ENCODE measurements around the gene CLIP2.
"Not testable (repeated sequence)": the region's sequence is repeated elsewhere in the genome, so short reads cannot be mapped to it uniquely, and the experiment has no call there.

The CLIP2 gene

DNA sequence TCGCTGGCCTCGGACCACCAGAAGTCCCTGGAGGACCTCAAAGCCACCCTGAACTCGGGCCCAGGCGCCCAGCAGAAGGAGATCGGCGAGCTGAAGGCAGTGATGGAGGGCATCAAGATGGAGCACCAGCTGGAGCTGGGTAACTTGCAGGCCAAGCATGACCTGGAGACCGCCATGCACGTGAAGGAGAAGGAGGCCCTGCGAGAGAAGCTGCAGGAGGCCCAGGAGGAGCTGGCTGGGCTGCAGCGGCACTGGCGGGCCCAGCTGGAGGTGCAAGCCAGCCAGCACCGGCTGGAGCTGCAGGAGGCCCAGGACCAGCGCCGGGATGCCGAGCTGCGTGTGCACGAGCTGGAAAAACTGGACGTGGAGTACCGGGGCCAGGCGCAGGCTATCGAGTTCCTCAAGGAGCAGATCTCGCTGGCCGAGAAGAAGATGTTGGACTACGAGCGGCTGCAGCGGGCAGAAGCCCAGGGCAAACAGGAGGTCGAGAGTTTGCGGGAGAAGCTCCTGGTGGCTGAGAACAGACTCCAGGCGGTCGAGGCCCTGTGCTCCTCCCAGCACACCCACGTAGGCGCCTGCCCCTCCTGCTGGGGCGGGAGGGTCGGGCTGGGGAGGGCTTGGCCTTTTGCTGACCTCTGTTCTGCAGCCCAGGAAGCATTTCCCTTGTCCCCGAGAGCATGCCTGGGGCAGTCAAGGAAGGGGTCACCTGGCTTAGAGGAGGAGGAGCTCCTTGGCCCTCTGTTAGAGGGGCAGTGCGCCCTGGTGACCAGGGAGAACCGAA, 87.2 kb downstream of the CLIP2 start:
- DNase-seq: no peak

DNA sequence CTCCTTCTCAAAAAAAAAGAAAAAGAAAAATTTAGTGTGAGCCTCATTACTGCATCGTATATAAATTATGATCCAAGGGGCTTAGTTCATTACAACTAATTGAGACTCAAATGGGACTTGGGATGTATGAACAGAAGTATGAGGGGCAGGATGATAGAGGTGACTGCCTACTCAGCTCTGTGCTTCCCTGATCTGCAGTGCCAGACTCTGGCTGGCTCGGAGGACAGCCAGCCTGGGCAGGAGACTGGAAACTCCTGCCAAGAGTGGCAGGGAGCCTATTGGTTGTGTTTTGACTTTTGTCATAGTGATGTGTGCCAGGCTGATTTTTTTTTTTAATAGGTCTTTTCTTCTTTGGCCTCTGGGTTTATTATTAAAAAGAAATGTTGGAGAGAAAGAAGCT, 90.7 kb downstream of the CLIP2 start:
- DNase-seq: no peak

DNA sequence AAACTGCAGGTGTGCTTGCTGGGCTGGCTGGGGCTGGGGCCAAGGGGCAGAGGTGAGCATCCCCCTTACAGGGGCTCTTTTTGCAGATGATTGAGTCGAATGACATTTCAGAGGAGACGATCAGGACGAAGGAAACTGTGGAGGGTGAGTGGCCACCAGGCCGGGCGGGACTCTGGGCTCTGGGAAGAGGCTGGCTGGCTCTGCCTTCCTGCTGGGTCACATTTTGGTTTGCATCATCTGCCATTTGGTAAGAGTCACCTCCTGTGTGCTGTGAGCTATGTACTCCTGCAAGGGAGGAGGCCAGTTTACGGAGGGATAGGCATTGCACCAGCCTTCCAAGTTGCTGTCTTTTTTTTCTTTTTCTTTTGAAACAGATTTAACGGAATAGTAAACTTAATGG, 91.5 kb downstream of the CLIP2 start:
- no peak for DNase-seq

DNA sequence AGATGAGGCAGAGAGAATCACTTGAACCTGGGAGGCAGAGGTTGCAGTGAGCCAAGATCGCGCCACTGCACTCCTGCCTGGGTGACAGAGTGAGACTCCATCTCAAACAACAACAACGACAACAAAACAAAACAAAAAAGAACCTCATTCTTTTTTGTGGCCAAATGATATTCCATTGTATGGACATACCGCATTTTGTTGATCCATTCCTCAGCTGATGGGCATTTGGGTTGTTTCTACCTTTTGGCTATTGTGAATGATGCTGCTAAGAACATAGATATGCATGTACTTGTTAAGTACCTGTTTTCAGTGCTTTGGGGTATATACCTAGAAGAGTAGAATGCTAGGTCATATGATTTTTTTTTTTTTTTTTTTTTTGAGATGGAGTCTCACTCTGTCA, 94.9 kb downstream of the CLIP2 start:
- not testable (repeated sequence) for DNase-seq

DNA sequence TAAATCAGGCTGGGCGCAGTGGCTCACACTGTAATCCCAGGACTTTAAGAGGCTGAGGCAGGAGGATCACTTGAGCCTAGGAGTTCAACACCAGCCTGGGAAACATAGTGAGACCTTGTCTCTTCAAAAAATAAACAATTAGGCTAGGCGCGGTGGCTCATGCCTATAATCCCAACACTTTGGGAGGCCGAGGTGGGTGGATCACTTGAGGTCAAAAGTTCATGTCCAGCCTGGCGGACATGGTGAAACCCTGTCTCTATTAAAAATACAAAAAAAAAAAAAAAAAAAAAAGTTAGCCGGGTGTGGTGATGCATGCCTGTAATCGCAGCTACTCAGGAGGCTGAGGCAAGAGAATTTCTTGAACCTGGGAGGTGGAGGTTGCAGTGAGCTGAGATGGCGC, 95.6 kb downstream of the CLIP2 start:
- DNase-seq: not testable (repeated sequence)

DNA sequence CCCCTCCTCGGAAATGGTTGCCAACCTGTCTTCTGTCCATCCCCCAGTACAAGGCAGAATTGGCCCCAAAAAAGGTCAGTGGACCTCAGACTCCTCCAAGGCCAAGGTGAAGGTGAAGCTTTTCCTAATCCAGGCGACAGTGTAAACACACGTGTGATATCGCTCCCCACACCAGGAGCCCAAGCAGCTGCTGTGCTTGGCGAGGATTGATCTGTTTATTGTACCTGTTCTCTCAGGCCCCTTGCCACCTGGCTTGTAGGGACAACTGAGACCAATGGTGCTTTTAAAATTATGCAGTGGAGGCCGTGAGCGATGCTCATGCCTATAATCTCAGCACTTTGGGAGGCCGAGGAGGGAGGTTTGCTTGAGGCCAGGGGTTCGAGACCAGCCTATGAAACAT, 98.4 kb downstream of the CLIP2 start:
- no peak for DNase-seq

DNA sequence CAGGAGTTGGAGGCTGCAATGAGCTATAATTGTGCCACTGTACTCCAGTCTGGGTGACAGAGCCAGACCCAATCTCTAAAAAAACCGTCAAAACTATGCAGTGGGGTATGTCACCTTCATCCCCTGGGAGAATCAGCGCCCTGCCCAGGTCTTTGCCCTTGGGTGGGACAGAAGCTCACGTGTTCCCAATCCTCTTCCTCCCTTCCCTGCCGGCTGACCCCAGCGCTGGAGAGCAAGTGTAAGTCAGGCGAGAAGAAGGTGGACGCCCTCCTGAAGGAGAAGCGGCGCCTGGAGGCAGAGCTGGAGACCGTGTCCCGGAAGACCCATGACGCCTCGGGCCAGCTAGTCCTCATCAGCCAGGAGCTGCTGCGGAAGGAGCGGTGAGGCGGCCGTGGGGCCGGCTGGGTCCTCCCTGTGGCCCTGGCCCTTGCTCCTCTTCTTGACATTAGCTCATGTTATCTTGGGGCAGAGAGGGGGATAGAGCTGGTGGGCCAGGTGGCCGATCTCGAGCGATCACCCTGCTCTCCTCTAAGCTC, 99.7 kb downstream of the CLIP2 start:
- DNase-seq: no peak

DNA sequence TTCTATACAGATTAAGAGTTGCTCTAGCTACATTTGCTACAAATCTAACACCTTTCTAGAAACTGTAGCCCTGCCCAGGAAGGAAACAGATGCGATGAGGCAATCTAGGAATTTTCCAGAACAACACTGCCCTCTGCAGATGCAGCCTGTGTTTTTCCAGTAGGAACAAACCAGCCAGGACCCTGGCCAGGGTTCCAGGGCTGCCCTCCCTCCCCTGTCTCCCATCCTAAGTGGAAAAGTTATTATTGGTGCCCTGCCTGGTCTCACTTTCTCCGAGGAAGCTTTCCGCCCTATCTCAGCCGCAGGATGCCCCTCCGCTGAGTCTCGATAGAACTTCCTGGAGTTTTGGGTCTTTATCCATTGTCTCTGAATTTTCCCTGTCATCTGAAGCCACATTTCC, 104.5 kb downstream of the CLIP2 start:
- DNase-seq: not testable (repeated sequence)

DNA sequence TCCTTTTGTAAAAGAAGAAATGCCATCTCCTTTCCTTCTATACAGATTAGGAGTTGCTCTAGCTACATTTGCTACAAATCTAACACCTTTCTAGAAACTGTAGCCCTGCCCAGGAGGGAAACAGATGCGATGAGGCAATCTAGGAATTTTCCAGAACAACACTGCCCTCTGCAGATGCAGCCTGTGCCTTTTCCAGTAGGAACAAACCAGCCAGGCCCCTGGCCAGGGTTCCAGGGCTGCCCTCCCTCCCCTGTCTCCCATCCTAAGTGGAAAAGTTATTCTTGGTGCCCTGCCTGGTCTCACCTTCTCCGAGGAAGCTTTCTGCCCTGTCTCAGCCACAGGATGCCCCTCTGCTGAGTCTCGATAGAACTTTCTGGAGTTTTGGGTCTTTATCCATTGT, 105.4 kb downstream of the CLIP2 start:
- not testable (repeated sequence) for DNase-seq

DNA sequence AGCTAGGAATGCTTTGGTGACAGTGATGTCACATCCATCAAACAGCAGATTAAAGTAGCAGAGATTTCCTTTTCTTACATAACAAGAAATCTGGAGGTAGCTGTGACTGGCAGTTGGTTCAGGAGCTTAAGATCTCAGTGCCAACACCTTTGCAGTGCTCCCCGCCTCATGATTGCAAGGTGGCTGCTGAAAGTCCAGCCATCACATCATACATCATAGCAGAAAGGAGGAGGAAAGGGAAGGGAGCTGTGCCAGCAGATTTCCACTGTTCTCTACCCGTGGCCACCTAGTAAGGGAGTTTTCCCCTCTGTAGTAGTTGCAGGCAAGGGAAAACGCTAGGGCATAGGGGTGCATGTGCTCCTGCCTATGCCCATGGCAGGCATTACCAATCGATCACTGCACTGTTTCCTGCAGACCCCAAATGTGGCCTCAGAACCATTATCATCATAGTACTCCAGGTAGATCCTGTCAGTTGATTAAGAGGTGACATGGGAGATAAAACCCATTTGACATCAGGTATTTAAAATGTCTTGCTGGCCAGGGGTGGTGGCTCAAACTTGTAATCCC, 106.6 kb downstream of the CLIP2 start:
- no peak for DNase-seq

DNA sequence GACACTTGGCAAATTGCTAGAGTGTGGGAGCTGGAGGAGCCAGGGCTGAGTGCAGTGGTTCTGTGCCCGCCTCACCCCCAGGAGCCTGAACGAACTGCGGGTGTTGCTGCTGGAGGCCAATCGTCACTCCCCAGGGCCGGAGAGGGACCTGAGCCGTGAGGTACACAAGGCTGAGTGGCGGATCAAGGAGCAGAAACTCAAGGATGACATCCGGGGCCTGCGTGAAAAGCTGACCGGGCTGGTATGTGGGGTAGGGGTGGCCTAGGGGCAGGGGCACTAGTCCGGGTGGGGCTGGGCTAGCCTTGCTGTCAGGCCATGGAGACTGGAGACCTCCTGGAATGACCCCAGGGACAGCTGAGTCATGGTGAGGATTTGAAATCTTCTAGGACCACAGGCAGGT, 107.8 kb downstream of the CLIP2 start:
- DNase-seq: no peak

DNA sequence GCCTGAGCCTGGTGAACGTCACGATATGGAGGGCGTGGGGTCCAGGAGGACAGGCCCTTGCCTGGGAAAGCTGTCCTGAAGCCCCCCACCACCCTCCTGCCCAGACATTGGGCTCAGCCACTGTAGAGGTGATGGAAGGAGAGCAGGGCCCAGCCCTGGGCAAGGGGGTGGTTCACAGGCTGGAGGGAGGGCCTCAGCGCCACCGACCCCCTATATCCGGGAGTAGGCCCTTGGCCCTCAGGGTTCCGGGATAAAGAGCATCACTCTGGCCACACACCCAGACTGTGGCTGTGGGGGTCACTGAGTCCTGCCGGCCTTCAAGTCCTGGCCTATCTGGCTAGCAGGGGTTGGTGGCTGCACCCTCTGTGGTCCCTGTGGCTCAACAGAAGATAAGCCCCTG, 109.2 kb downstream of the CLIP2 start:
- no peak for DNase-seq

DNA sequence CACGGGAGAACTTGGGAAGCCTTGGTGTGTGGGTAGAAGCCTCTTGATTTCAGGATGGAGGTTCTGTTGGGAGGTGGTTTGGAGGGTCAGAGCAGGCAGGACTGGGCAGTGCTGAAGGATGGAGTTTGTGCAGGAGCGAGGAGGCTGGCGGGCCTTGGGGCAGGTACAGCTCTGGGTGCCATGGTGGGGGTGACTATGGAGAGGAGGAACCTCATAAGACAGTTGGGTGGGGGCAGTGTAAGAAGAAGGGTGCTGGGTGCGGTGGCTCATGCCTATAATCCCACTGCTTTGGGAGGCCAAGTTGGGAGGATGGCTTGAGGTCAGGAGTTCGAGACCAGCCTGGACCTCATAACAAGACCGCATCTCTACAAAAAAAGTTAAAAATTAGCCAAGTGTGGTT, 109.8 kb downstream of the CLIP2 start:
- no peak for DNase-seq

DNA sequence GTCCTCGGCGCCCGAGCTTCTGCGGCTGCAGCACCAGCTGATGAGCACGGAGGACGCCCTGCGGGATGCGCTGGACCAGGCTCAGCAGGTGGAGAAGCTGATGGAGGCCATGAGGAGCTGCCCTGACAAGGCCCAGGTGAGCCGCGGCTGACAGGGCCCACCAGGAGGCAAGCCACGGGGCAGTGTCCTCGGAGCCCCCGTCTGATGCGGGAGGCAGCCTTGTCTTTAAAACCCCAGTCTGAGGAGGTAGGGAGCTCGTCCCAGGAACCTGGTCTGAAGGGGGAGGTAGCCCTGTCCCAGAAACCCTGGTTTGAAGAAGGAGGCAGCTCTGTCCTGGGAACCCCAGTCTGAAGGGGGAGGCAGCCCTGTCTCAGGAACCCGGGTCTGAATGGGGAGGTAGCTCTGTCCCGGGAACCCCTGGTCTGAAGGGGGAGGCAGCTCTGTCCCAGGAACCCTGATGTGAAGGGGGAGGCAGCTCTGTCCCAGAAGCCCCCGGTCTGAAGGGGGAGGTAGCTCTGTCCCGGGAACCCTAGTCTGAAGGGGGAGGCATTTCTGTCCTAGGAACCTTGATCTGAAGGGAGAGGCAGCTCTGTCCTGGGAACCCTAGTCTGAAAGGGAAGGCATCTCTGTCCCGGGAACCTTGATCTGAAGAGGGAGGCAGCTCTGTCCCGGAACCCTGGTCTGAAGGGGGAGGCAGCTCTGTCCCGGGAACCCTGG, 111.4 kb downstream of the CLIP2 start:
- DNase-seq: no peak

DNA sequence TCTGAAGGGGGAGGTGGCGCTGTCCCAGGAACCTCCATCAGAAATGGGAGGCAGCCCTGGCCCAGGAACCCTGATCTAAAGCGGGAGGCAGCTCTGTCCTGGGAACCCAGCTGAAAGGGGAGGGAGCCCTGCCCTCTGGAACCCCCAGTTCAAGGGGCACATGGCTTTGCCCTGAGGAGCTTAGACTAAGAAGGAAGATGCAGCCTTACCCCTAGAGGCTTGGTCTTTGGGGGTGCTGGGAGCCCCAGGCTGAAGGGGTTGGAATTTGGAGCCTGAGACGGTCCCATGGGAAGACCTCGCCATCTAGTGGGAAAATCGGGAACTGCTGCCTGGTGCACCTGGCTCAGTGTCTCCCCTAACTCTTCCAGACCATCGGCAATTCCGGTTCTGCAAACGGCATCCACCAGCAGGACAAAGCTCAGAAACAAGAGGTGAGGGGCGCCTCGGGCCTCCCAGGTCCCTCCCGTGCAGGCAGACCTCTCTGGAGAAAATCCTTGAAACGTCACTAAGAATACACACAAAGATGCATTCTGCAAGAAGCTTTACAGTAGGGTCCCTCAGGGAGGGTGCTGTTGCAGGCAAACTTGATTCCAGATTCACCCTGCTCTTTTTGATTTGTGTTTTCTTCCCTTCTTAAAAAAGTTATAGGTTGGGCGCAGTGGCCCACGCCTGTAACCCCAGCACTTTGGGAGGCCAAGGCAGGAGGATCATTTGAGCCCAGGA, 112.1 kb downstream of the CLIP2 start:
- DNase-seq: no peak

DNA sequence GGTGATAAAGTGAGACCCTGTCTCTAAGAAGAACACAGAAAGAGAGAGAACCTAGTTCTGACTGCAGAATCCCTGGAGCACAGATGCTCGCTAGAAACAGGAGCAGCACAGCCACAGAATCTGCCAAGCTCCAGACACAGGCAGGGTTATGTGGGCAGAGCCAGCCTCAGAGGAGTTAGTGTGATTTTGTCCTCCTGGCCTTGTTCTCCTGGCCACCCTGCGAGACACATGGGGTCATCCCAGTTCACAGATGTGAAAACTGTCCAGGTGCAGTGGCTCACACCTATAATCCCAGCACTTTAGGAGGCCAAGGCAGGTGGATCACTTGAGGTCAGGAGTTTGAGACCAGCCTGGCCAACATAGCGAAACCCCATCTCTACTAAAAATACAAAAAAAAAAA, 113.5 kb downstream of the CLIP2 start:
- not testable (repeated sequence) for DNase-seq

DNA sequence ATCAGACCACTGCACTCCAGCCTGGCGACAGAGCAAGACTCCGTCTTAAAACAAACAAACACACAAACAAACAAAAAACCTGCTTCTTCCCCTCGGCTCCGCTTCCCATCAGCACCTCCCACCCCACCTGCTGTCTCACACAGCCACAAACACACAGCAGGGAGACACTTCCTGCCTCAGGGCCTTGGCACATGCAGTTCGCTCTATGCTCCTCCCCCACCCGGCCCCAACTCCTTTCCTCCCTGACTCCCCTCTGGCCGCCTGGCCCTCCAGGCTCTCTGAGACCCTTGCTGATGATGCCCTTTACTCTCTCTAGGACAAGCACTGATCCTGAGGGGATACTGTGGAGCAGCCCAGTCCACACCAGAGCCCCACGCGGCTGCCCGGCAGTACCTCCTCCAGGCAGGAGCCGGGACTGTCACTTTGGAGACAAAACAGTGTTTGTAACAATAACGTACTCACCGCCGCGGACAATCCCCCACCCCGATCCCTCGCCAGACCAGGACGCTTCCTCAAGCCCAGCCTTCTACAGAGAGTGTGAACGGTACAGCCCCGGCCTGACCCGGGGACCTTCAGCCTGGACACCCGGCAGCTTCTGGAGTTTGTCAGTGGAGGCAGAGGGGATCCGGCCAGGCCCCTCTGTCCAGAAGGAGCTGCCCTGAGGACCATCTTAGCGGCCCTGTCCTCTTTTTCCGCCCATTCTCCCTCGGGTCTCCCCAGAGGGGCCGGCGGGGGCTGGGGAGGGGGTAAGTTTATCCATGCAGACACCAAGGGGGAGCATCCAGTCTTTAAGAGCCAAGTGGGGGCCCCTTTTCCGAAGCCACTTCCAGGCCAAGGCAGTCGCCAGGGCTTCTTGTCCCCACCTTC, 114.5 kb downstream of the CLIP2 start:
- no peak for DNase-seq

DNA sequence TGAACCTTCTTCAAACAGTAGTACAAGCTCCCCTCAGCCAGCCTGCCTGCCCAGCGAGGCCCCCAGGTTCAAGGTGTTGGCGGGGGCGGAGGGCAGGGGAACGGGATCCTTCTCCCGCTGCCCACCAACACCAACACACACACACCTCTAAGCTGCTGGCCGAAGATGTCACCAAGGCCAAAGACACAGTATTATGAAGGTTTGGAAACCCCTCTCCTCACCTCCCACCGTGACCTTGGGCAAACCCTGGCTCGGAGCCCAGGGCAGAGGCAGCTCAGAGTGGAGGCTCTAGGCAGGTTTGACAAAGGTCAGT, 115.1 kb downstream of the CLIP2 start:
- no peak for DNase-seq

DNA sequence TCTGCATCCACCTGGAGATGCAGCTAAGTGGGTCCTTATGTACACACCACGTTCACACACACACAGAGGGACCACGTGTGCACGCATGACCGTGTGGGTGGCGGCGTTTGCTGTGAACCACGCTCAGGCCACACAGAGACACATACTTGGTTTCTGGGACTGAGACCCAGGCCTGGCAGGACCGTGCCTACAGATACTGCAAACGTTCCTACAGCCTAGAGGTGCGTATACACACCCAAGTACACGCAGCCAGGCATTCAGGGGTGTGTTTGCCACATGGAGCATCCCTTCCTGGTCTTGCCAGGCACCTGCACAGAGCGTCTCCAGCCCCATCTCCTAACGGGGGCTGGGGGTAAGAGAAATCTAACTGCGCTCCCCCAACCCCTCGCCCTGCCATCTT, 115.5 kb downstream of the CLIP2 start:
- no peak for DNase-seq

DNA sequence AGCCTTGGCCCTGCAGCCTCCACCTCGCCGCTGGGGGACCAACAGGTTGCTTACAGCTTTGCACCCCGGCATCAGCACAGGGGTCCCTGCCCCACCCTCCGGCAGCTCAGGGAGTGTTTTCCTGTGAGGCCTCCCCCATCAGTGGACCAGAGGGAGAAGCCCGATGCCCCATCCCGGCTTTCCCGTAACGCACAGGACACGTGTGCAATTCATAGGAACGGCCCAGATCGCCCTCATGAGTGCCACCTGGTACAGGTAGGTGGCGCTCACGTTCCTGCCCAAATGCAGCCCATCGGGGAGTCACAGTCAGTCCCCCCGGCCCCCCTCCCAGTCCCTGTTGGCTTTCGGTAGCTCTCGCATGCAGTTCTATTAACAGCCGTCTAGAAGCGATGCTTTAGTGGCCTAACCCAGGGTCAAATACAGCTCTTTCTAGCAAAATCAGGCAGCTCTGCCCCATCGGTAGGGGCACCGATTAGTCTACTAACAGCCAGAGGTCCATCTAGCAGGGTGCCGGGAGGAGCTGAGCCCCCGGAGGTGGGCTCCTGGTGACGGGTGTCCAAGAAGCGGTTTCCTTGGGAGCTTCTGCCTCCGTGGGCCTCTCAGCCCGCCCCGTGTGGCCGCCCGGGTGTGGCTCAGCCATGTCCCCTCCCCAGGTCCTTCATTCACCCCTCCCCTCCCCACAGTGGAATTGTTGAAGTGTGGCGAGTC, 116.1 kb downstream of the CLIP2 start:
- no peak for DNase-seq

DNA sequence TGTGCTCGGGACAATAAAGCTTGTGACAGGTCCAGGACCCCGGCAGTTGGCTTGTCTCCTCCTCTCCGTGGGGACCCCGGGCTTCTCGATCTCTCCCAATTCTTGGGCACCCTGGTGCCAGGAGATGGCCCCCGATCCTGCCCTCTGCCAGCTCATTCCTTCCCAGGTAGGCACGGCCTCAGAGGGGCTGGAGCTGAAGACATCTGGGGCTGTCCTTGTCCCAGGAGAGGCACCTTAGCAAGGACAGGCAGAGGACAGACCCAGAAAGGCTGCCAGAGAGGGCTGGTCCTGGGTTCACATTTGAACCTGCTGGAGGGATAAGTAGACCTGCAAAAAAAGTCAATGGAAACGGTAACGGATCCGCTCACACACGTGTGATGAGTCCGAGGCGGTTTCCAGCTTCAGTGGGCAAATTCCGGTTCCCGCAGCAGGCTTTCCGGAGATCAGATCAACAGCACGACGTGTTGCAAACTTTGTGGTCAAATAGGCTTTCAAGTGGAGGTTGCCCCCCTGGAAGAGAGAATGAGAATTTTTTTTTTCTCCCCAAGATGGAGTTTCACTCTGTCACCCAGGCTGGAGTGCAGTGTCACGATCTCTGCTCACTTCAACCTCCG, 116.8 kb downstream of the CLIP2 start:
- no peak for DNase-seq
